H4 (cell line): Measurements from ENCODE around the gene TEX54. TPM values are rescaled to one million over a fixed set of nuclear protein-coding genes. Genes with fewer than 3 reads are reported as not detected.
"Not testable (repeated sequence)": the region's sequence is repeated elsewhere in the genome, so short reads cannot be mapped to it uniquely, and the experiment has no call there.

Source experiments
- DNase-seq: peaks from one replicate; pipeline ENCODE4 v3.0.0-alpha.2; 2015; ENCODE audit warnings: low spot score
- total RNA-seq: library from RNA; depleted of rRNA; stranded (reverse); fragments of >200 nt; shearing (Covaris generic); gene quantifications from 2 replicates; pipeline ENCODE4 v1.2.3, GENCODE V29; 2014

The TEX54 gene
- total RNA-seq, 1 experiment from 2014 or later: not detected

GRCh38 chr11:62835336-62835735 lies 2.7 kb upstream of the TEX54 start:
- no peak for DNase-seq

GRCh38 chr11:62831520-62832335 lies 913 bp downstream of the TEX54 start, which contains the start of gene STX5:
Gene STX5 (minus strand): TSS chr11:62832051. CDS start chr11:62831243, 808 bp downstream.
- peak; percentile 96 for DNase-seq

GRCh38 chr11:62830904-62831519 lies 1.6 kb downstream of the TEX54 start:
- DNase-seq: no peak

GRCh38 chr11:62828130-62828529 lies 4.5 kb downstream of the TEX54 start:
- DNase-seq: not testable (repeated sequence)

GRCh38 chr11:62823677-62824076 lies 9.0 kb downstream of the TEX54 start:
- no peak for DNase-seq

GRCh38 chr11:62817129-62817528 lies 15.5 kb downstream of the TEX54 start:
- DNase-seq: no peak

- no peak for DNase-seq
These were observed 16.1 kb downstream of the TEX54 start for GRCh38 chr11:62816557-62816956.

GRCh38 chr11:62811659-62812058 lies 21.0 kb downstream of the TEX54 start:
- DNase-seq: no peak

GRCh38 chr11:62810748-62811147 lies 21.9 kb downstream of the TEX54 start:
- no peak for DNase-seq

GRCh38 chr11:62806611-62807121 lies 26.0 kb downstream of the TEX54 start:
- no peak for DNase-seq

- no peak for DNase-seq
These were observed 26.6 kb downstream of the TEX54 start for GRCh38 chr11:62805961-62806441.

- DNase-seq: peak; percentile 88
These were observed 27.4 kb downstream of the TEX54 start, which contains the start of gene NXF1 for GRCh38 chr11:62805076-62805892. Gene NXF1 (minus strand): TSS chr11:62805440. CDS start chr11:62805356, 84 bp downstream.

GRCh38 chr11:62804310-62805075 lies 28.1 kb downstream of the TEX54 start:
- no peak for DNase-seq

- DNase-seq: no peak
These were observed 31.6 kb downstream of the TEX54 start for GRCh38 chr11:62801071-62801470.

GRCh38 chr11:62799486-62799885 lies 33.2 kb downstream of the TEX54 start:
- no peak for DNase-seq

- no peak for DNase-seq
These were observed 36.4 kb downstream of the TEX54 start for GRCh38 chr11:62796281-62796680.

GRCh38 chr11:62794201-62794775 lies 38.4 kb downstream of the TEX54 start:
- no peak for DNase-seq

GRCh38 chr11:62792202-62792575 lies 40.5 kb downstream of the TEX54 start:
- no peak for DNase-seq

- peak; percentile 72 for DNase-seq
These were observed 41.0 kb downstream of the TEX54 start, which contains the start of gene TMEM223 for GRCh38 chr11:62791501-62792201. Gene TMEM223 (minus strand): TSS chr11:62792006. CDS start chr11:62791994, 12 bp downstream.

GRCh38 chr11:62789576-62789975 lies 43.1 kb downstream of the TEX54 start:
- DNase-seq: no peak
